Mesothelial cell of epicardium (in vitro differentiated cells): ENCODE measurements around the gene GTF2H1. TPM values are rescaled to one million over a fixed set of nuclear protein-coding genes. Genes with fewer than 3 reads are reported as not detected.
"Not testable (repeated sequence)": the region's sequence is repeated elsewhere in the genome, so short reads cannot be mapped to it uniquely, and the experiment has no call there.

Experiments used
- DNase-seq, 2 experiments: peaks; one replicate each; pipeline ENCODE4 v3.0.0; 2021; ENCODE audit warnings: low spot score in 2 of 2; ENCODE audit not compliant: unreplicated experiment in 2 of 2
- H3K27ac Mint-ChIP-seq: 2 replicates; pipeline ENCODE4 v1.8.0; 2021; ENCODE audit warnings: mixed read lengths
- H3K27me3 Mint-ChIP-seq: 2 replicates; pipeline ENCODE4 v1.8.0; 2021; ENCODE audit warnings: low read depth, mixed read lengths
- H3K36me3 Mint-ChIP-seq: 2 replicates; pipeline ENCODE4 v1.8.0; 2021; ENCODE audit warnings: mixed read lengths
- H3K4me1 Mint-ChIP-seq: 2 replicates; pipeline ENCODE4 v1.8.0; 2021; ENCODE audit warnings: mixed read lengths
- H3K4me3 Mint-ChIP-seq: 2 replicates; pipeline ENCODE4 v1.8.0; 2021; ENCODE audit warnings: mild to moderate bottlenecking, moderate library complexity, mixed read lengths
- H3K9me3 Mint-ChIP-seq: 2 replicates; pipeline ENCODE4 v1.8.0; 2021; ENCODE audit warnings: mixed read lengths
- microRNA-seq: library from miRNA; unstranded; fragments of <30 nt; microRNA quantifications from one replicate; pipeline ENCODE4 v1.2.0, GENCODE V29; 2021; ENCODE audit warnings: inconsistent platforms, mixed read lengths
- total RNA-seq: library from RNA; stranded (reverse); gene quantifications from 3 replicates; pipeline ENCODE4 v1.2.1, GENCODE V29; 2021
- TF ChIP-seq, protein P1 (sequence below): fragments of 200-600 bp; sonication (generic); IDR thresholded peaks from one replicate; pipeline ENCODE4 v1.5.0; 2021; ENCODE audit warnings: antibody characterized with exemption; ENCODE audit not compliant: unreplicated experiment

Gene GTF2H1
- total RNA-seq, 1 donor from 2014 or later = 45.9 TPM

GRCh38 chr11:18404062-18404461, 81.7 kb downstream of the GTF2H1 start:
- Mint-ChIP-seq H3K27ac (no peak overlapping the region), H3K4me3 (no peak overlapping the region), H3K27me3 (no peaks in the 10 kb centered on the region), H3K9me3 (no peaks in the 10 kb centered on the region), H3K4me1 (no peaks in the 10 kb centered on the region), H3K36me3 (peaks cover 35% of the 10 kb centered on the region)
- DNase-seq = no peak
- TF ChIP-seq, protein P1, sequence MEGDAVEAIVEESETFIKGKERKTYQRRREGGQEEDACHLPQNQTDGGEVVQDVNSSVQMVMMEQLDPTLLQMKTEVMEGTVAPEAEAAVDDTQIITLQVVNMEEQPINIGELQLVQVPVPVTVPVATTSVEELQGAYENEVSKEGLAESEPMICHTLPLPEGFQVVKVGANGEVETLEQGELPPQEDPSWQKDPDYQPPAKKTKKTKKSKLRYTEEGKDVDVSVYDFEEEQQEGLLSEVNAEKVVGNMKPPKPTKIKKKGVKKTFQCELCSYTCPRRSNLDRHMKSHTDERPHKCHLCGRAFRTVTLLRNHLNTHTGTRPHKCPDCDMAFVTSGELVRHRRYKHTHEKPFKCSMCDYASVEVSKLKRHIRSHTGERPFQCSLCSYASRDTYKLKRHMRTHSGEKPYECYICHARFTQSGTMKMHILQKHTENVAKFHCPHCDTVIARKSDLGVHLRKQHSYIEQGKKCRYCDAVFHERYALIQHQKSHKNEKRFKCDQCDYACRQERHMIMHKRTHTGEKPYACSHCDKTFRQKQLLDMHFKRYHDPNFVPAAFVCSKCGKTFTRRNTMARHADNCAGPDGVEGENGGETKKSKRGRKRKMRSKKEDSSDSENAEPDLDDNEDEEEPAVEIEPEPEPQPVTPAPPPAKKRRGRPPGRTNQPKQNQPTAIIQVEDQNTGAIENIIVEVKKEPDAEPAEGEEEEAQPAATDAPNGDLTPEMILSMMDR = no peak

- DNase-seq, H3K27ac Mint-ChIP-seq, H3K27me3 Mint-ChIP-seq, H3K4me3 Mint-ChIP-seq, H3K9me3 Mint-ChIP-seq, H3K4me1 Mint-ChIP-seq: not testable (repeated sequence)
- H3K36me3 Mint-ChIP-seq = peaks cover 29% of the 10 kb centered on the region
These were observed 85.0 kb downstream of the GTF2H1 start for GRCh38 chr11:18407400-18407799.

- DNase-seq = no peak
- TF ChIP-seq, protein P1 = no peak
- Mint-ChIP-seq H3K4me1 (peaks cover 5% of the 10 kb centered on the region), H3K9me3 (no peaks in the 10 kb centered on the region), H3K27me3 (no peaks in the 10 kb centered on the region), H3K36me3 (peaks cover 18% of the 10 kb centered on the region), H3K27ac (no peak overlapping the region), H3K4me3 (no peak overlapping the region)
These were observed 86.4 kb downstream of the GTF2H1 start for GRCh38 chr11:18408558-18409291.

- no peak for DNase-seq
- Mint-ChIP-seq H3K27me3 (no peaks in the 10 kb centered on the region), H3K4me1 (peaks cover 9% of the 10 kb centered on the region), H3K4me3 (no peak overlapping the region), H3K27ac (no peak overlapping the region), H3K36me3 (no peaks in the 10 kb centered on the region), H3K9me3 (no peaks in the 10 kb centered on the region)
- TF ChIP-seq, protein P1 = no peak
These were observed 94.1 kb downstream of the GTF2H1 start for GRCh38 chr11:18416459-18416858.

Small RNAs within 50 kb of the gene (microRNA-seq; reads per million reads assigned to microRNA genes)
- not detected for gene MIR3159

Other genes starting within 250 kb of the GTF2H1 start
- 28.5 to 29.7 TPM (median 29.0 TPM) in 3 replicates for gene SAAL1, start 216.5 kb upstream of the GTF2H1 start, total RNA-seq
- gene MRGPRX3, start 190.0 kb upstream of the GTF2H1 start, total RNA-seq = not detected in 3 replicates
- gene MRGPRX4, start 149.7 kb upstream of the GTF2H1 start, total RNA-seq = not detected in 3 replicates
- not detected in 3 replicates for gene SAA4, start 85.8 kb upstream of the GTF2H1 start, total RNA-seq
- gene SAA2, start 73.9 kb upstream of the GTF2H1 start, total RNA-seq = not detected in 3 replicates
- not detected in 3 replicates for gene SAA1, start 56.3 kb upstream of the GTF2H1 start, total RNA-seq
- gene HPS5, start 427 bp upstream of the GTF2H1 start, total RNA-seq = 19.6 to 21.5 TPM (median 21.4 TPM) in 3 replicates
- 437 to 453 TPM (median 439 TPM) in 3 replicates for gene LDHA, start 72.0 kb downstream of the GTF2H1 start, total RNA-seq
- 0.32 to 0.60 TPM (median 0.40 TPM) in 3 replicates for gene LDHC, start 89.8 kb downstream of the GTF2H1 start, total RNA-seq
- gene LDHAL6A, start 133.3 kb downstream of the GTF2H1 start, total RNA-seq = not detected in 3 replicates
- 45.1 to 51.8 TPM (median 45.7 TPM) in 3 replicates for gene TSG101, start 204.4 kb downstream of the GTF2H1 start, total RNA-seq